H1 (cell line): ENCODE results near the gene DENND1A. TPM values are rescaled to one million over a fixed set of nuclear protein-coding genes. Genes with fewer than 3 reads are reported as not detected.

Experiments
- CTCF ChIA-PET: fragments of 300-600 bp; sonication (Branson Sonifier 250); formaldehyde crosslinking; loops from one replicate; lab custom pipeline; 2021; ENCODE audit not compliant: partially characterized antibody; lab: Charles Lee
- POLR2A ChIA-PET: fragments of 300-600 bp; sonication (Branson Sonifier 250); formaldehyde crosslinking; loops from one replicate; lab custom pipeline; 2021; ENCODE audit warnings: inconsistent platforms; ENCODE audit not compliant: partially characterized antibody; lab: Charles Lee
- DNase-seq, 2 experiments: peaks; one replicate each; pipeline versions ENCODE4 v3.0.0 to v3.0.0-alpha.2; 2010 to 2022; ENCODE audit warnings: low spot score in 2 of 2, low read depth in 1 of 2, mixed read lengths in 1 of 2
- FAIRE-seq: peaks from 2 replicates; lab custom pipeline; 2011; peaks lifted over from hg19 to GRCh38; lab: Jason Lieb, UNC
- H2AFZ ChIP-seq: 2 replicates; pipeline ENCODE4 v1.8.1; 2012; ENCODE audit warnings: low read length, inconsistent platforms
- H2AK5ac ChIP-seq: 2 replicates; pipeline ENCODE4 v1.6.1; 2013; ENCODE audit warnings: low read depth, low read length
- H2BK120ac ChIP-seq: replicated peaks from 2 replicates; pipeline ENCODE3; 2013; ENCODE audit warnings: low read depth, low read length, inconsistent platforms
- H2BK12ac ChIP-seq: 2 replicates; pipeline ENCODE4 v1.6.1; 2013; ENCODE audit warnings: low read depth, low read length
- H2BK15ac ChIP-seq: 2 replicates; pipeline ENCODE4 v1.6.1; 2013; ENCODE audit warnings: low read length
- H2BK20ac ChIP-seq: 2 replicates; pipeline ENCODE4 v1.6.1; 2013; ENCODE audit warnings: low read length
- H2BK5ac ChIP-seq: 2 replicates; pipeline ENCODE4 v1.6.1; 2013; ENCODE audit warnings: low read depth, low read length
- H3K14ac ChIP-seq: 2 replicates; pipeline ENCODE4 v1.6.1; 2013; ENCODE audit warnings: inconsistent platforms; ENCODE audit not compliant: insufficient read length
- H3K18ac ChIP-seq: 2 replicates; pipeline ENCODE4 v1.6.1; 2013; ENCODE audit warnings: low read length; ENCODE audit errors: extremely low read depth
- H3K23ac ChIP-seq: 2 replicates; pipeline ENCODE4 v1.6.1; 2013; ENCODE audit warnings: inconsistent platforms; ENCODE audit not compliant: insufficient read length
- H3K23me2 ChIP-seq: 2 replicates; pipeline ENCODE4 v1.6.1; 2013; ENCODE audit warnings: low read depth, low read length
- H3K27ac ChIP-seq: 2 replicates; pipeline ENCODE4 v1.6.1; 2011; ENCODE audit warnings: low read depth, low read length, inconsistent platforms
- H3K27me3 ChIP-seq, 4 experiments: replicated peaks in 1 of 4; 1 replicate in 1 of 4; 2 replicates in 3 of 4; pipeline versions ENCODE4 v1.6.1 to v1.8.1; 2011 to 2013; ENCODE audit warnings: low read length in 3 of 4, mild to moderate bottlenecking in 3 of 4, inconsistent platforms in 2 of 4, mixed read lengths in 2 of 4, moderate library complexity in 1 of 4; ENCODE audit not compliant: control insufficient read depth in 3 of 4, insufficient read depth in 3 of 4; ENCODE audit errors: extremely low read depth in 1 of 4
- H3K36me3 ChIP-seq, 4 experiments: 2 replicates each; pipeline versions ENCODE4 v1.6.1 to v1.8.1; 2011 to 2013; ENCODE audit warnings: mild to moderate bottlenecking in 4 of 4, low read length in 3 of 4, moderate library complexity in 2 of 4, control low read depth in 1 of 4, inconsistent platforms in 1 of 4; ENCODE audit not compliant: insufficient read depth in 4 of 4, control insufficient read depth in 2 of 4
- H3K4ac ChIP-seq: replicated peaks from 2 replicates; pipeline ENCODE3; 2013; ENCODE audit warnings: low read length, low read depth, mixed read lengths, inconsistent platforms; ENCODE audit not compliant: insufficient read length
- H3K4me1 ChIP-seq, 4 experiments: replicated peaks in 1 of 4; 1 replicate in 1 of 4; 2 replicates in 3 of 4; pipeline versions ENCODE4 v1.6.1 to v1.8.1; 2011 to 2013; ENCODE audit warnings: low read length in 3 of 4, inconsistent platforms in 2 of 4, mixed read lengths in 1 of 4; ENCODE audit not compliant: insufficient read depth in 4 of 4, control insufficient read depth in 3 of 4
- H3K4me2 ChIP-seq, 2 experiments: 2 replicates each; pipeline versions ENCODE4 v1.6.1 to v1.8.1; 2011 to 2013; ENCODE audit warnings: low read depth in 2 of 2, low read length in 2 of 2, control low read depth in 1 of 2, inconsistent platforms in 1 of 2, mild to moderate bottlenecking in 1 of 2; ENCODE audit not compliant: insufficient read depth in 1 of 2
- H3K4me3 ChIP-seq, 4 experiments: fragments of 200-600, 300-600 bp in 1 of 4; sonication (generic), shearing (Covaris generic), sonication (Bioruptor Twin) in 1 of 4; 2 replicates each; pipeline versions ENCODE4 v1.5.1 to v1.8.1; 2011 to 2016; ENCODE audit warnings: low read length in 4 of 4, low read depth in 3 of 4, control low read depth in 2 of 4, inconsistent platforms in 2 of 4, mild to moderate bottlenecking in 2 of 4, mixed read lengths in 1 of 4, moderate library complexity in 1 of 4; ENCODE audit not compliant: insufficient read depth in 2 of 4; ENCODE audit errors: extremely low read depth in 1 of 4
- H3K56ac ChIP-seq: replicated peaks from 2 replicates; pipeline ENCODE3; 2013; ENCODE audit warnings: low read depth, mild to moderate bottlenecking, mixed read lengths, low read length, inconsistent platforms; ENCODE audit not compliant: insufficient read length
- H3K79me1 ChIP-seq: 2 replicates; pipeline ENCODE4 v1.6.1; 2013; ENCODE audit warnings: low read depth, low read length, control low read depth
- H3K79me2 ChIP-seq, 2 experiments: 2 replicates each; pipeline versions ENCODE4 v1.6.1 to v1.8.1; 2012 to 2013; ENCODE audit warnings: low read length in 2 of 2, mild to moderate bottlenecking in 2 of 2, inconsistent platforms in 1 of 2; ENCODE audit not compliant: insufficient read depth in 2 of 2, control insufficient read depth in 1 of 2
- H3K9ac ChIP-seq, 4 experiments: replicated peaks in 1 of 4; 1 replicate in 1 of 4; 2 replicates in 3 of 4; pipeline versions ENCODE4 v1.6.1 to v1.8.1; 2011 to 2013; ENCODE audit warnings: low read depth in 3 of 4, low read length in 3 of 4, control low read depth in 2 of 4, mild to moderate bottlenecking in 2 of 4, moderate library complexity in 2 of 4, inconsistent platforms in 1 of 4; ENCODE audit errors: extremely low read depth in 1 of 4
- H3K9me3 ChIP-seq, 2 experiments: 2 replicates each; pipeline versions ENCODE4 v1.6.1 to v1.8.1; 2012 to 2013; ENCODE audit warnings: mild to moderate bottlenecking in 2 of 2, moderate library complexity in 2 of 2, control low read depth in 1 of 2, inconsistent platforms in 1 of 2, low read depth in 1 of 2, low read length in 1 of 2, mixed read lengths in 1 of 2; ENCODE audit not compliant: insufficient read depth in 2 of 2
- H4K20me1 ChIP-seq, 2 experiments: replicated peaks in 1 of 2; 2 replicates each; pipeline versions ENCODE3 to v1.8.1; 2011 to 2013; ENCODE audit warnings: inconsistent platforms in 2 of 2, low read length in 2 of 2, mild to moderate bottlenecking in 1 of 2; ENCODE audit not compliant: insufficient read depth in 2 of 2, control insufficient read depth in 1 of 2
- H4K5ac ChIP-seq: 2 replicates; pipeline ENCODE4 v1.6.1; 2013; ENCODE audit warnings: low read length, low read depth, mixed read lengths, inconsistent platforms; ENCODE audit not compliant: insufficient read length
- H4K8ac ChIP-seq: 2 replicates; pipeline ENCODE4 v1.8.0; 2013; ENCODE audit warnings: mild to moderate bottlenecking, moderate library complexity, low read length, inconsistent platforms; ENCODE audit not compliant: insufficient read depth; ENCODE audit errors: extremely low read depth
- H4K91ac ChIP-seq: replicated peaks from 2 replicates; pipeline ENCODE3; 2013; ENCODE audit warnings: low read length, mixed read lengths, inconsistent platforms; ENCODE audit not compliant: insufficient read length
- CTCF ChIP-seq, 3 experiments: IDR thresholded peaks; 1 replicate in 2 of 3; 2 replicates in 1 of 3; pipeline versions ENCODE4 v1.5.1 to v1.6.1; 2011; ENCODE audit warnings: low read length in 3 of 3, mild to moderate bottlenecking in 3 of 3, inconsistent platforms in 2 of 3, low read depth in 1 of 3, moderate library complexity in 1 of 3; ENCODE audit not compliant: insufficient read depth in 1 of 3; ENCODE audit errors: control extremely low read depth in 1 of 3
- EZH2 ChIP-seq: fragments of 200-600 bp; sonication (generic); IDR thresholded peaks from 2 replicates; pipeline ENCODE4 v1.7.1; 2012; ENCODE audit warnings: low read depth, mild to moderate bottlenecking, moderate library complexity, low read length, inconsistent platforms; ENCODE audit not compliant: severe bottlenecking
- HDAC2 ChIP-seq, 2 experiments: fragments of 300-600 bp in 1 of 2; sonication (generic) in 1 of 2; IDR thresholded peaks; 2 replicates each; pipeline ENCODE4 v1.6.1; 2011 to 2012; ENCODE audit warnings: low read depth in 2 of 2, low read length in 2 of 2, mild to moderate bottlenecking in 2 of 2, moderate library complexity in 2 of 2, borderline replicate concordance in 1 of 2, inconsistent platforms in 1 of 2
- NRF1 ChIP-seq: IDR thresholded peaks from 2 replicates; pipeline ENCODE4 v1.6.1; 2011; ENCODE audit warnings: mild to moderate bottlenecking, low read depth, low read length, improper control_type of control experiment
- POU5F1 ChIP-seq: IDR thresholded peaks from 2 replicates; pipeline ENCODE4 v1.6.1; 2011; ENCODE audit warnings: low read depth, mild to moderate bottlenecking, low read length, moderate library complexity
- RBBP5 ChIP-seq: IDR thresholded peaks from 2 replicates; pipeline ENCODE4 v1.7.1; 2012; ENCODE audit warnings: low read depth, mild to moderate bottlenecking, inconsistent platforms, low read length, moderate library complexity, borderline replicate concordance
- SIN3A ChIP-seq, 2 experiments: IDR thresholded peaks in 1 of 2; conservative IDR thresholded peaks in 1 of 2; 2 replicates each; pipeline ENCODE4 v1.6.1; 2011 to 2012; ENCODE audit warnings: low read length in 2 of 2, improper control_type of control experiment in 1 of 2, low read depth in 1 of 2, mild to moderate bottlenecking in 1 of 2
- SP4 ChIP-seq: IDR thresholded peaks from 2 replicates; pipeline ENCODE4 v1.6.1; 2012; ENCODE audit warnings: low read length, inconsistent platforms
- WGBS, 2 experiments: shearing (Covaris generic) in 1 of 2; methylation state at CpG; one replicate each; pipeline versions ENCODE4 v1.1.6 to v1.1.7; 2013 to 2015; ENCODE audit warnings: low lambda C conversion rate in 2 of 2, mixed read lengths in 2 of 2, inconsistent platforms in 1 of 2, low coverage in 1 of 2, missing lambda C conversion rate in 1 of 2; ENCODE audit not compliant: insufficient replicate concordance in 2 of 2, insufficient coverage in 1 of 2, insufficient read length in 1 of 2; ENCODE audit errors: extremely low coverage in 1 of 2, missing lambda C conversion rate in 1 of 2; 5-methylcytosine and 5-hydroxymethylcytosine counted together
- polyA plus RNA-seq, 7 experiments: library from polyadenylated mRNA; depleted of rRNA in 3 of 7; stranded (reverse) in 5 of 7; unstranded in 2 of 7; fragments of >200 nt in 5 of 7; fragments of 200-250 nt in 2 of 7; gene quantifications; 1 replicate in 5 of 7; 2 replicates in 1 of 7; 4 replicates in 1 of 7; pipeline versions ENCODE4 v1.2.1 to v1.2.3, GENCODE V29; 2011 to 2013; ENCODE audit warnings: missing spikeins in 2 of 7, mixed read lengths in 2 of 7
- total RNA-seq: library from RNA; stranded (reverse); fragmentation: NEBNext Ultra II Directional; extraction: Animal tissue kit (Norgen Biotek cat#: 25700); gene quantifications from 2 replicates; pipeline ENCODE4 v1.2.1, GENCODE V29; 2021
- TF ChIP-seq, protein P1 (sequence below): IDR thresholded peaks from 2 replicates; pipeline ENCODE4 v1.6.1; 2012; ENCODE audit warnings: inconsistent platforms

DENND1A gene
- total and polyA plus RNA-seq, 2 of the 8 experiments (the other 6 are each of a cell fraction or from before 2014, with no cell fraction given): 24.1 to 26.4 TPM

- no peak overlapping the region for H2BK12ac ChIP-seq
- no peak overlapping the region for H3K4ac ChIP-seq
- no peaks in the 10 kb centered on the region for H3K9me3 ChIP-seq
- H2BK120ac ChIP-seq: no peak overlapping the region
- H3K4me1 ChIP-seq: no peaks in the 10 kb centered on the region
- H3K27me3 ChIP-seq: no peaks in the 10 kb centered on the region
- ChIA-PET CTCF (interaction anchor here (0.8 to 1.3 kb wide), 3 partner anchors 12 to 261 kb away, joined by 3 to 4 read pairs (median 3); no protein-coding TSS in a partner anchor), POLR2A (no interaction called here)
- 95% methylated on average over 16 of the region's 16 CpGs; no CpG with 5 or more reads in 1 of the 2 experiments for WGBS, 2 experiments
- H3K9ac ChIP-seq: no peak overlapping the region
- H3K56ac ChIP-seq: no peak overlapping the region
- no peak overlapping the region for H2AK5ac ChIP-seq
- no peak for FAIRE-seq
- no peak overlapping the region for H3K14ac ChIP-seq
- H4K5ac ChIP-seq: no peak overlapping the region
- no peak overlapping the region for H3K23ac ChIP-seq
- H4K91ac ChIP-seq: no peak overlapping the region
- no peak overlapping the region for H3K4me2 ChIP-seq
- H3K79me2 ChIP-seq: no peaks in the 10 kb centered on the region; a peak in 1 of 4 replicates
- no peak overlapping the region for H3K18ac ChIP-seq
- no peaks in the 10 kb centered on the region for H3K36me3 ChIP-seq
- no peak overlapping the region for H3K4me3 ChIP-seq
- no peak overlapping the region for H2BK15ac ChIP-seq
- H2BK5ac ChIP-seq: no peak overlapping the region
- no peak overlapping the region for H3K27ac ChIP-seq
- no peak overlapping the region for H2AFZ ChIP-seq
- H4K20me1 ChIP-seq: no peaks in the 10 kb centered on the region
- no peaks in the 10 kb centered on the region for H3K23me2 ChIP-seq
- H3K79me1 ChIP-seq: no peaks in the 10 kb centered on the region; the same call in 1 of the 2 replicates
- H2BK20ac ChIP-seq: no peak overlapping the region
- no peak for DNase-seq
- H4K8ac ChIP-seq: no peak overlapping the region
- TF ChIP-seq EZH2 (no peak), HDAC2 (IDR thresholded peaks at IDR 0.05; ENCODE audit: borderline replicate concordance in 1 of 2, low read depth in 2 of 2, low read length in 2 of 2) (no peak), RBBP5 (no peak), CTCF (IDR thresholded peaks at IDR 0.05; ENCODE audit: control extremely low read depth in 1 of 3, insufficient read depth in 1 of 3, low read depth in 1 of 3, low read length in 3 of 3) (no peak), POU5F1 (no peak), NRF1 (no peak), SIN3A (conservative IDR thresholded peaks at IDR 0.05 in 1 of 2, IDR thresholded peaks at IDR 0.05 in 1 of 2; ENCODE audit: low read depth in 1 of 2, low read length in 2 of 2) (no peak), SP4 (no peak)
- TF ChIP-seq, protein P1, sequence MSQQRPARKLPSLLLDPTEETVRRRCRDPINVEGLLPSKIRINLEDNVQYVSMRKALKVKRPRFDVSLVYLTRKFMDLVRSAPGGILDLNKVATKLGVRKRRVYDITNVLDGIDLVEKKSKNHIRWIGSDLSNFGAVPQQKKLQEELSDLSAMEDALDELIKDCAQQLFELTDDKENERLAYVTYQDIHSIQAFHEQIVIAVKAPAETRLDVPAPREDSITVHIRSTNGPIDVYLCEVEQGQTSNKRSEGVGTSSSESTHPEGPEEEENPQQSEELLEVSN: no peak
These were observed 250.5 kb downstream of the DENND1A start for GRCh38 chr9:123679330-123679987.
